ENCODE data around the gene SLC20A1.

DNA sequence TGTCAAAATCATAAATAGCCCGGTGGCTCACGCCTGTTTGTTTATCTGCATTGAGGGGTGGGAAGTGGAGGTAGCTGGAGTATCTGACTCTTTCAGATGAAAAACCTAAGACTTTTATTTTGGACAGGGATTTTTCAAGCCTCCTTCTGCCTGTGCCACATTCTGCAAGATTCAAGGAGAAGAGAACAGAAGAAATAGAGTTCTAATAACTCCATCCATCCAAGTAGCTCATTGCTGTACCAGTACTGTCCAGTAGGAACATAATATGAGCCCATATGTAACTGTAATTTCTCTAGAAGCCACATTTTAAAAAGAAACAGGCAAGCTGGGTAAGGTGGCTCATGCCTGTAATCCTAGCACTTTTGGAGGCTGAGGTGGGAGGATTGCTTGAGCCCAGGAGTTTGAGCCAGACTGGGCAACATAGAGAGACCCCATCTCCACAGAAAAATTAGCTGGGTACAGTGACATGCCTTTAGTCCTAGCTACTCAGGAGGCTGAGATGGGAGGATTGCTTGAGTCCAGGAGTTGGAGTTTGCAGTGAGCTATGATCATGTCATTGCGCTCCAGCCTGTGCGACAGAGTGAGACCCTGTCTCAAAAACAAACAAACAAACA, 39.6 kb downstream of the SLC20A1 start:
- TF ChIP-seq POLR2AphosphoS5 (IDR thresholded peaks at IDR 0.05; ENCODE audit: low read depth, low read length) (no peak), POLR2A (IDR thresholded peaks at IDR 0.05; ENCODE audit: low read depth, low read length) (no peak)
